Activated CD4-positive, alpha-beta T cell treated with anti-CD3 and anti-CD28 coated beads for 36 hours (primary cell): ENCODE measurements around the gene IGFBP4. TPM values are rescaled to one million over a fixed set of nuclear protein-coding genes. Genes with fewer than 3 reads are reported as not detected.

Source experiments
- ATAC-seq: fragments of 200-7000 bp; cut with Tn5 transposase; one replicate; pipeline ENCODE4 v1.10.0; 2021; ENCODE audit warnings: mild to moderate bottlenecking, moderate library complexity
- CTCF ChIA-PET: fragments of 350-600 bp; sonication (Branson Sonifier 250); formaldehyde crosslinking; loops from one replicate; lab custom pipeline; 2021; ENCODE audit warnings: antibody characterized with exemption; lab: Charles Lee
- POLR2A ChIA-PET: fragments of 350-600 bp; sonication (Branson Sonifier 250); formaldehyde crosslinking; loops from one replicate; lab custom pipeline; 2021; ENCODE audit warnings: antibody characterized with exemption, inconsistent platforms; lab: Charles Lee
- DNase-seq: peaks from one replicate; pipeline ENCODE4 v3.0.0-alpha.2; 2020
- H3K27ac Mint-ChIP-seq: one replicate; pipeline ENCODE4 v1.8.0; 2021; ENCODE audit warnings: mixed read lengths
- H3K27me3 Mint-ChIP-seq: one replicate; pipeline ENCODE4 v1.8.0; 2021; ENCODE audit warnings: mixed read lengths
- H3K36me3 Mint-ChIP-seq: one replicate; pipeline ENCODE4 v1.8.0; 2021; ENCODE audit warnings: low read depth, mixed read lengths
- H3K4me1 Mint-ChIP-seq: one replicate; pipeline ENCODE4 v1.8.0; 2021; ENCODE audit warnings: mixed read lengths
- H3K4me3 Mint-ChIP-seq: one replicate; pipeline ENCODE4 v1.8.0; 2021; ENCODE audit warnings: mild to moderate bottlenecking, moderate library complexity, mixed read lengths
- H3K9me3 Mint-ChIP-seq: one replicate; pipeline ENCODE4 v1.8.0; 2021; ENCODE audit warnings: low read depth, mixed read lengths
- intact Hi-C, 2 experiments: fragments of 100-400 bp; cut with DNase I in 1 of 2; cut with micrococcal nuclease in 1 of 2; formaldehyde crosslinking; loops; one replicate each; pipeline versions ENCODE4 v1.14.2 to v1.15.1; 2022 to 2024; cut with DNase I, micrococcal nuclease
- total RNA-seq, 2 experiments: library from RNA; stranded (reverse); gene quantifications; one replicate each; pipeline ENCODE4 v1.2.3, GENCODE V29; 2021

IGFBP4 gene
- total RNA-seq, 2 experiments from 2014 or later: 40.2 to 45.6 TPM

DNA sequence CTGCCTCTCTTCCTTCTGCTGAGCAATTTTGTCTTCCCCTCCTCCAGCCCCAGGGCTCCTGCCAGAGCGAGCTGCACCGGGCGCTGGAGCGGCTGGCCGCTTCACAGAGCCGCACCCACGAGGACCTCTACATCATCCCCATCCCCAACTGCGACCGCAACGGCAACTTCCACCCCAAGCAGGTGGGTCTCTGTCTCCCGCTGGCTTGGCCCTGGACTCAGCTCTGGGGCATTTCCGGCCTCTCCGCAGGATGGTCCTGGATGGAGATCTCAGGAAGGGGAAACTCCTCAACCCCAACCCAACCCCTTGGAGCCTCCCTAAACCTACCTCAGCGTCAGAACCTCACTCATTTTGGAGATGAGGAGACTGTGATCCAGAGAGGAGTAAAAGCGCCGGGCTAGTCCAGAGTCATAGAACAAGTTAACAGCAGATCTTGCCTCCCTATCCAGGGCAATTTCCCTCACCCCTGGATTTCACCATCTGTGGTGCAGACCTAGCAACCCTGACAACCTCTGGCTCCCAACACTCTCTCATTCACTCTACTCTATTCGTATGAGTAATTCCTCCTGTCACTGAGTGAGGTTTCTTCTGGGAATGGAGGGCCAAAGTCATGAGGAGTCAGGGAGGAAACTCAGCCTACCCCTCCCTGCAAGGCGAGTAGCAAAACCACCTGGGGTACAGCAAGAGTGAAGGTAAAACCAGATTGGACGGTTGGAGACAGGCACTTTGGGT, 10.8 kb downstream of the IGFBP4 start:
- Mint-ChIP-seq H3K4me3 (no peak overlapping the region), H3K27me3 (no peaks in the 10 kb centered on the region), H3K4me1 (peaks cover 11% of the 10 kb centered on the region), H3K9me3 (no peaks in the 10 kb centered on the region), H3K36me3 (peaks cover 19% of the 10 kb centered on the region), H3K27ac (no peak overlapping the region)
- CTCF ChIA-PET: interaction anchor here (0.6 to 1.6 kb wide), 5 partner anchors 12 to 78 kb away, joined by 3 to 5 read pairs (median 3); no protein-coding TSS in a partner anchor
- no peak for DNase-seq
- no peak for ATAC-seq
- POLR2A ChIA-PET: interaction anchor here (0.5 to 0.6 kb wide), 2 partner anchors 88 to 1446 kb away, joined by 3 read pairs; no protein-coding TSS in a partner anchor
- intact Hi-C loops: no loop called here

GRCh38 chr17:40454613-40454995, 11.4 kb downstream of the IGFBP4 start:
- no peak overlapping the region for H3K4me3 Mint-ChIP-seq
- ATAC-seq (no peak), DNase-seq (no peak)
- POLR2A ChIA-PET: no interaction called here
- no peak overlapping the region for H3K27ac Mint-ChIP-seq
- intact Hi-C loops: no loop called here
- CTCF ChIA-PET: interaction anchor here (0.6 to 1.6 kb wide), 5 partner anchors 10 to 77 kb away, joined by 3 to 5 read pairs (median 3); no protein-coding TSS in a partner anchor
- peaks cover 11% of the 10 kb centered on the region for H3K4me1 Mint-ChIP-seq
- no peaks in the 10 kb centered on the region for H3K9me3 Mint-ChIP-seq
- H3K36me3 Mint-ChIP-seq: peaks cover 19% of the 10 kb centered on the region
- H3K27me3 Mint-ChIP-seq: no peaks in the 10 kb centered on the region

DNA sequence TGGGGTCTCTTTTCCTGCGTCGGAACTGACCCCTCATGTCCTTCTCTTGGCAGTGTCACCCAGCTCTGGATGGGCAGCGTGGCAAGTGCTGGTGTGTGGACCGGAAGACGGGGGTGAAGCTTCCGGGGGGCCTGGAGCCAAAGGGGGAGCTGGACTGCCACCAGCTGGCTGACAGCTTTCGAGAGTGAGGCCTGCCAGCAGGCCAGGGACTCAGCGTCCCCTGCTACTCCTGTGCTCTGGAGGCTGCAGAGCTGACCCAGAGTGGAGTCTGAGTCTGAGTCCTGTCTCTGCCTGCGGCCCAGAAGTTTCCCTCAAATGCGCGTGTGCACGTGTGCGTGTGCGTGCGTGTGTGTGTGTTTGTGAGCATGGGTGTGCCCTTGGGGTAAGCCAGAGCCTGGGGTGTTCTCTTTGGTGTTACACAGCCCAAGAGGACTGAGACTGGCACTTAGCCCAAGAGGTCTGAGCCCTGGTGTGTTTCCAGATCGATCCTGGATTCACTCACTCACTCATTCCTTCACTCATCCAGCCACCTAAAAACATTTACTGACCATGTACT, 13.2 kb downstream of the IGFBP4 start:
- no peaks in the 10 kb centered on the region for H3K27me3 Mint-ChIP-seq
- no peak overlapping the region for H3K27ac Mint-ChIP-seq
- DNase-seq: no peak
- ChIA-PET CTCF (interaction anchor here (0.7 to 1.3 kb wide), 5 partner anchors 9 to 103 kb away, joined by 3 to 7 read pairs (median 3); no protein-coding TSS in a partner anchor), POLR2A (interaction anchor here (0.6 kb wide), 1 partner anchor 46 kb away, joined by 12 read pairs; no protein-coding TSS in a partner anchor)
- no peaks in the 10 kb centered on the region for H3K9me3 Mint-ChIP-seq
- no peak overlapping the region for H3K4me3 Mint-ChIP-seq
- H3K36me3 Mint-ChIP-seq: peaks cover 19% of the 10 kb centered on the region
- intact Hi-C loops: no loop called here
- no peak for ATAC-seq
- H3K4me1 Mint-ChIP-seq: peaks cover 11% of the 10 kb centered on the region

DNA sequence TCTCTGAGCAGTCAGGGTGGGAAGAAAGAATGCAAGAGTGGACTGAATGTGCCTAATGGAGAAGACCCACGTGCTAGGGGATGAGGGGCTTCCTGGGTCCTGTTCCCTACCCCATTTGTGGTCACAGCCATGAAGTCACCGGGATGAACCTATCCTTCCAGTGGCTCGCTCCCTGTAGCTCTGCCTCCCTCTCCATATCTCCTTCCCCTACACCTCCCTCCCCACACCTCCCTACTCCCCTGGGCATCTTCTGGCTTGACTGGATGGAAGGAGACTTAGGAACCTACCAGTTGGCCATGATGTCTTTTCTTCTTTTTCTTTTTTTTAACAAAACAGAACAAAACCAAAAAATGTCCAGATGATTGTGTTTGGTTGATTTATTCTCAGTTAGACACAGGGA, 14.1 kb downstream of the IGFBP4 start:
- CTCF ChIA-PET: no interaction called here

DNA sequence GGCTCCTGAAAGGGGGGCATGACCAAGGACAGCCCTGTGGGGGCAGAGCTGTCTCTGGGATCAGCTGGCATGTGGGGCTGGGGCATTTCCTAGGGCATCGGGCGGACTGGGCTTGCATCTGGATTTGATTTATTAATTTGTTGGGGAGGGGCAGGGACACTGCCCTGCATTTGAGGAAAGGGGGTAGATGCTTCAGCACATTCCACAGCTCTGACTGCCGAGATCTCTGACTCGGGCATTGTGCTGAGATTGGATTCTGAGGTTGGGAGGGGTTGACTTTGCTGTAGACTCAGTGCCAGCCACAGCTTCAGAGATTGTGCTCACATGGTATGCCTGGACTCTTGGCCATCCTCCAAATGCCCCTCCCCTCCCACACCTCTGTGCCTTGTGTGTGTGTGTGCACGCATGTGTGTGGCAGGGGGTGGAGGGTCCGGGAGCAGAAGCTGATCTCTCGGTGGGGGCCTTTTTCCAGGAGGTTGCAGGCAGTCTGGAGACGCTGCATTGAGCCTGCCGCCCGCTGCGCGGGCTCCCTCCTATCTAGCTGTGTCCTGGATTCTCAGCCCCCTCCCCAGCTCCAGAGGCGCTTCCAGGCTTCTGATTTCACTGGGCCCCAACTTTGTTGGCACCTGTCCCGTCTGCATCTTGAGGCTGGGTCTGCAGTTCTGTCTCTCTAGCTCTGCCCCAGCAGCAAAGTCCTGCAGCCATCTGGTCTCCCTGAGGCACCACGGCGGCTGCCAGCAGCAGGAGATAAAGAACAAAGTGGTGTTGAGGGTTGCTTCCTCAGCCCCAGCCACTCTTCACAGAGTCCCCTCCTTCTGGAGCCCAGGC, 14.9 kb downstream of the IGFBP4 start:
- peaks cover 19% of the 10 kb centered on the region for H3K36me3 Mint-ChIP-seq
- DNase-seq (no peak), ATAC-seq (no peak)
- H3K9me3 Mint-ChIP-seq: no peaks in the 10 kb centered on the region
- no peak overlapping the region for H3K4me3 Mint-ChIP-seq
- ChIA-PET CTCF (interaction anchor here (0.7 kb wide), 1 partner anchor 34 kb away, joined by 4 read pairs; no protein-coding TSS in a partner anchor), POLR2A (interaction anchor here (0.6 kb wide), 1 partner anchor 20 kb away, joined by 3 read pairs; no protein-coding TSS in a partner anchor)
- H3K4me1 Mint-ChIP-seq: no peaks in the 10 kb centered on the region
- intact Hi-C loops: no loop called here
- H3K27ac Mint-ChIP-seq: no peak overlapping the region
- H3K27me3 Mint-ChIP-seq: no peaks in the 10 kb centered on the region

More for the DNA sequence above, 14.1 kb downstream of the IGFBP4 start:
- Mint-ChIP-seq H3K4me1 (peaks cover 6% of the 10 kb centered on the region), H3K27ac (no peak overlapping the region), H3K36me3 (peaks cover 19% of the 10 kb centered on the region), H3K9me3 (no peaks in the 10 kb centered on the region), H3K4me3 (no peak overlapping the region), H3K27me3 (no peaks in the 10 kb centered on the region)
- ATAC-seq (no peak), DNase-seq (no peak)
- POLR2A ChIA-PET: no interaction called here
- intact Hi-C loops: no loop called here

- ChIA-PET POLR2A (no interaction called here), CTCF (interaction anchor here (0.7 kb wide), 1 partner anchor 35 kb away, joined by 4 read pairs; no protein-coding TSS in a partner anchor)
- H3K36me3 Mint-ChIP-seq: peaks cover 13% of the 10 kb centered on the region
- no peak overlapping the region for H3K4me3 Mint-ChIP-seq
- DNase-seq (no peak), ATAC-seq (no peak)
- no peaks in the 10 kb centered on the region for H3K4me1 Mint-ChIP-seq
- H3K9me3 Mint-ChIP-seq: no peaks in the 10 kb centered on the region
- no peaks in the 10 kb centered on the region for H3K27me3 Mint-ChIP-seq
- intact Hi-C loops: no loop called here
- H3K27ac Mint-ChIP-seq: no peak overlapping the region
Observed at GRCh38 chr17:40458851-40459482, 15.7 kb downstream of the IGFBP4 start.

- Mint-ChIP-seq H3K27me3 (no peaks in the 10 kb centered on the region), H3K4me3 (no peak overlapping the region), H3K36me3 (peaks cover 9% of the 10 kb centered on the region), H3K4me1 (no peaks in the 10 kb centered on the region), H3K9me3 (no peaks in the 10 kb centered on the region), H3K27ac (no peak overlapping the region)
- POLR2A ChIA-PET: no interaction called here
- CTCF ChIA-PET: interaction anchor here (0.9 to 1.2 kb wide), 2 partner anchors 10 to 31 kb away, joined by 3 to 4 read pairs; no protein-coding TSS in a partner anchor
- intact Hi-C loops: no loop called here
- no peak for ATAC-seq
- DNase-seq: no peak
Observed at GRCh38 chr17:40459636-40460603, 16.7 kb downstream of the IGFBP4 start.

- Mint-ChIP-seq H3K4me1 (no peaks in the 10 kb centered on the region), H3K36me3 (peaks cover 9% of the 10 kb centered on the region), H3K4me3 (no peak overlapping the region), H3K9me3 (no peaks in the 10 kb centered on the region), H3K27me3 (no peaks in the 10 kb centered on the region), H3K27ac (no peak overlapping the region)
- POLR2A ChIA-PET: no interaction called here
- ATAC-seq: no peak
- CTCF ChIA-PET: interaction anchor here (0.9 to 1.2 kb wide), 2 partner anchors 11 to 30 kb away, joined by 3 to 4 read pairs; no protein-coding TSS in a partner anchor
- intact Hi-C loops: no loop called here
- no peak for DNase-seq
Observed at GRCh38 chr17:40460604-40460967, 17.3 kb downstream of the IGFBP4 start.

- ChIA-PET CTCF (interaction anchor here (0.7 to 1.2 kb wide), 3 partner anchors 11 to 30 kb away, joined by 3 to 5 read pairs (median 4); no protein-coding TSS in a partner anchor), POLR2A (interaction anchor here (0.6 kb wide), 1 partner anchor 172 kb away, joined by 7 read pairs; no protein-coding TSS in a partner anchor)
- no peaks in the 10 kb centered on the region for H3K9me3 Mint-ChIP-seq
- H3K27ac Mint-ChIP-seq: no peak overlapping the region
- ATAC-seq: no peak
- DNase-seq: no peak
- H3K4me3 Mint-ChIP-seq: no peak overlapping the region
- intact Hi-C loops: no loop called here
- H3K27me3 Mint-ChIP-seq: no peaks in the 10 kb centered on the region
- H3K36me3 Mint-ChIP-seq: peaks cover 3% of the 10 kb centered on the region
- no peaks in the 10 kb centered on the region for H3K4me1 Mint-ChIP-seq
Observed at GRCh38 chr17:40460968-40461731, 17.9 kb downstream of the IGFBP4 start.
